ENCODE data around the gene PLEKHH2.

PLEKHH2 gene

DNA sequence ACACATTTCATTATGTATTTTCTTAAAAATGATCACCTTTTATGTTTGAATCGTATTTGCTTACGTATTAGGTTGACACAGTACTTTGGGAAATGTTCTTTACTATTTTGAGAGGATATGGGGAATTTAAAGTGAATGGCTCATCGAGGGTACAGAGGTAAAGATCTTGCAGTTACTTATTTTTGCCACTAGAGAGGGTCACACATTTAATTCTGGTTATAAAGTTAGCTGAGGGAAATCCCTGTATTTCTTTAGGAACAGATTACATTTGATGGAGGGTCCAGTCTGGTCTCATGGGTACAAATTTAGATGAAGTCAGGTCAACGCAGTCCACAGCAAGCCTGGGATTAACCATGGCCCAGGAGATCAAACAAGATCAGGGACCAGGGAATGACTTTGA lies 161.2 kb downstream of the PLEKHH2 start:
- Histone ChIP-seq H3K9ac (ENCODE audit: low read length) (no peak overlapping the region), H3K27me3 (ENCODE audit: control insufficient read depth in 1 of 2, insufficient read depth in 2 of 2, low read length in 2 of 2) (no peaks in the 10 kb centered on the region), H3K9me3 (ENCODE audit: low read length) (no peaks in the 10 kb centered on the region), H3K27ac (ENCODE audit: low read depth, low read length) (no peak overlapping the region), H3K4me3 (ENCODE audit: low read depth in 1 of 2, low read length in 2 of 2) (no peak overlapping the region), H3K36me3 (ENCODE audit: insufficient read depth, low read length) (peaks cover 18% of the 10 kb centered on the region), H3K4me1 (ENCODE audit: insufficient read depth, low read length) (no peaks in the 10 kb centered on the region)

DNA sequence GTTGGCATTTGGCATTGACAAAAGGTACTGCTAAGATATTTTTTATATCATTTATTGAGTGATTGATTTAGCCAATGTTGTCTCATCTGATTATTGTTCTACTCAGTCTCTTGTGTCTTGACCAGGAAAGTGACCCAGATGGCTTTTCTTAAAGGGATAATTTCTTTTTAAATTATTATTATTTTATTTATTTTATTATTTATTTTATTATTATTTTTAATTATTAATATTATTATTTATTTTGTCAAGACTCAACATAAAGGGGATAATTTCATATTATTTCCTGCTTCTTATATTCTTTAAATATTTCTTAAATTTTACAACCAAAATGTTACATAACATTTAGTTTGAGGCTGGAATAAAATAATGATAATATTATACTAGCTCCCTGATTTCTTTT lies 163.8 kb downstream of the PLEKHH2 start:
- Histone ChIP-seq H3K27ac (ENCODE audit: low read depth, low read length) (no peak overlapping the region), H3K9ac (ENCODE audit: low read length) (no peak overlapping the region), H3K4me3 (ENCODE audit: low read depth in 1 of 2, low read length in 2 of 2) (no peak overlapping the region), H3K27me3 (ENCODE audit: control insufficient read depth in 1 of 2, insufficient read depth in 2 of 2, low read length in 2 of 2) (no peaks in the 10 kb centered on the region), H3K36me3 (ENCODE audit: insufficient read depth, low read length) (peaks cover 20% of the 10 kb centered on the region), H3K9me3 (ENCODE audit: low read length) (no peaks in the 10 kb centered on the region), H3K4me1 (ENCODE audit: insufficient read depth, low read length) (no peaks in the 10 kb centered on the region)

DNA sequence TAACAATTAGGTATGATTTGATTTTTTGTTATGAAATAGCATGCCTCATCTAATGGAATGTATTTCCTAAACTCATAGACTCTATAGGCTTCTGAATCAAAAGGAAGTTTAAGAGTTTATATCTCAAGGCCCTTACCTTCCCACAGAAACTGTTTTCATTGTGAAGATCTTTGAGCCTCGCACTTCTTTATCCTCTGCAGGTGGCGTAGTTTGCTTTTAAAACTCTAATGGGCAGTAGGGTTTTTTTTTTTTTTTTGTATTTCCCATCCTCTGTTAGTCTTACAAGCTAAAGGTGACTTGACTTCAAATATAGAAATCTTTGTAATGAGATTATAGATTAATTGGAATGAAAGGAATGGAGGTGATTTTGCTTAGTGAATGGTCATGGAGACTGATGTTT lies 165.1 kb downstream of the PLEKHH2 start:
- H3K4me1 ChIP-seq (ENCODE audit: insufficient read depth, low read length): no peaks in the 10 kb centered on the region
- no peak overlapping the region for H3K4me3 ChIP-seq (ENCODE audit: low read depth in 1 of 2, low read length in 2 of 2)
- H3K9ac ChIP-seq (ENCODE audit: low read length): no peak overlapping the region

DNA sequence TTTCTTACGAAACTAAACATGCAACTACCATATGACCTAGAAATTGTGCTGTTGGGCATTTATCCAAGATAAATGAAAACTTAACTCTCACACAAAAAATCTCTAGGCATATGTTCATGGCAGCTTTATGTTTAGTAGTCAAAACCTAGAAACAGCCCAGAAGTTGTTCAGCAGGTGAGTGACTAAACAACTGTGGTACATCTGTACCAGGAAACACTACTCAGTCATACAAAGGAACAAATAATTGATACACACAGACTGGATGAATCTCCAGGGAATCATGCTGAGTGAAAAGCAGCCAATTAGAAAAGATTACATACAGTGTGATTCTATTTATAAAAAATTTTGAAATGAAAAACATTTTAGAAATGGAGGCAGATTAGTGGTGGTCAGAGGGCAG lies 166.1 kb downstream of the PLEKHH2 start:
- Histone ChIP-seq H3K36me3 (ENCODE audit: insufficient read depth, low read length) (peaks cover 13% of the 10 kb centered on the region), H3K27me3 (ENCODE audit: control insufficient read depth in 1 of 2, insufficient read depth in 2 of 2, low read length in 2 of 2) (no peaks in the 10 kb centered on the region), H3K27ac (ENCODE audit: low read depth, low read length) (no peak overlapping the region), H3K4me1 (ENCODE audit: insufficient read depth, low read length) (no peaks in the 10 kb centered on the region), H3K9ac (ENCODE audit: low read length) (no peak overlapping the region), H3K9me3 (ENCODE audit: low read length) (no peaks in the 10 kb centered on the region), H3K4me3 (ENCODE audit: low read depth in 1 of 2, low read length in 2 of 2) (no peak overlapping the region)

More for the DNA sequence above, 165.1 kb downstream of the PLEKHH2 start:
- H3K36me3 ChIP-seq (ENCODE audit: insufficient read depth, low read length): peaks cover 13% of the 10 kb centered on the region
- H3K27ac ChIP-seq (ENCODE audit: low read depth, low read length): no peak overlapping the region
- H3K27me3 ChIP-seq (ENCODE audit: control insufficient read depth in 1 of 2, insufficient read depth in 2 of 2, low read length in 2 of 2): no peaks in the 10 kb centered on the region
- no peaks in the 10 kb centered on the region for H3K9me3 ChIP-seq (ENCODE audit: low read length)

DNA sequence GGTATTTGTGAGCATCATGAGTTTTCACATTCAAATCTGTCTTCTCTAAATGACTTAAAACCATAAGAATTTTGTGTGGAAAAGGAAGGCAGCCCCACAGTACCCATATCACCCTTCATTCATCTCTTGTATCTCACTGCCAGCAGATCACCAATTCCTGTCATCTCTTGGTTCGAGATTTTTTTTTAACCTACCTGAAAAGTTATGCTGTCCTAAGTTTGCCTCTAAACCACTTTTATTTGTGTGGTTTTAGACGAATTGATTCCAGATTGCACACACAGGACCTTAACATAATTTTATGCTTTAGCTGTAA lies 169.6 kb downstream of the PLEKHH2 start:
- H3K9me3 ChIP-seq (ENCODE audit: low read length): no peaks in the 10 kb centered on the region
- peaks cover 13% of the 10 kb centered on the region for H3K36me3 ChIP-seq (ENCODE audit: insufficient read depth, low read length)
- H3K4me3 ChIP-seq (ENCODE audit: low read depth in 1 of 2, low read length in 2 of 2): no peak overlapping the region
- no peaks in the 10 kb centered on the region for H3K27me3 ChIP-seq (ENCODE audit: control insufficient read depth in 1 of 2, insufficient read depth in 2 of 2, low read length in 2 of 2)
- H3K4me1 ChIP-seq (ENCODE audit: insufficient read depth, low read length): no peaks in the 10 kb centered on the region
- no peak overlapping the region for H3K9ac ChIP-seq (ENCODE audit: low read length)
- H3K27ac ChIP-seq (ENCODE audit: low read depth, low read length): no peak overlapping the region

DNA sequence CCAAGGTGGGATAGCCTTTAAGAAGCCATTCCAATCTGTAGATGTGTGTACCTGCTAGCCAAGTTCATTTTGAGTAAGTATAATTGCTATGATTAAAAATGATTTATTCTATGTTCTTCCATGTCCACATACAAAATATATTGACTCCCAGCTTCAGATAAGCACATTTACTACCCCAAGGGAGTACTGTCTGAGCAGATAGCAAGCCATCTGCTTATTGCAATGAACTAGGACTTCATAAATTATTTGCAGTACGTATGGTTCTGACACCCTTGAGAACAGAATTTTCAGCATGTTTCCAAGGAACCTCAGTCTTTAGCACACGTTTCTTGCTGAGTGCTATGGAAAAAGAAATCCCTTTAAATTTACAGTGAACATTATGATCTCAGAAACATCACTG lies 173.4 kb downstream of the PLEKHH2 start:
- no peak overlapping the region for H3K9ac ChIP-seq (ENCODE audit: low read length)
- H3K27me3 ChIP-seq (ENCODE audit: control insufficient read depth in 1 of 2, insufficient read depth in 2 of 2, low read length in 2 of 2): no peaks in the 10 kb centered on the region
- H3K4me1 ChIP-seq (ENCODE audit: insufficient read depth, low read length): no peaks in the 10 kb centered on the region
- peaks cover 2% of the 10 kb centered on the region for H3K36me3 ChIP-seq (ENCODE audit: insufficient read depth, low read length)
- no peaks in the 10 kb centered on the region for H3K9me3 ChIP-seq (ENCODE audit: low read length)
- no peak overlapping the region for H3K27ac ChIP-seq (ENCODE audit: low read depth, low read length)
- H3K4me3 ChIP-seq (ENCODE audit: low read depth in 1 of 2, low read length in 2 of 2): no peak overlapping the region

DNA sequence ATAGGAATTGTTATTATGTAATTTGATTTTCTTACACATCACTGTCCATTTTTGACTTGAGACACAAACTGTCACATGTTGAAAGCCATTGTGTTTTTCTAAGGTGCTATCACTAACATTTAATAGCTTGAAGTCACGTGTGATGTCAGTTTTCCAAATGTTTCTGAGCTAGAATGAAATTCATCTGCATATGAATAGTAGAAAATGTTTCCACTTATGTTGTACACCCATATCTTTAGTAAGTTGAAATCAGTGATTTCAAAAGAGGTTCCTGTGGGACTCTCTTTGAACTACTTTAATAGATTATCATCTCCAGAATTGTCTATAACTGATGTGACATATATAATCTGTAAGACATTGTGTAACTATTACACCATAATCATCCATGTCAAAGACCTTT lies 173.8 kb downstream of the PLEKHH2 start:
- H3K27ac ChIP-seq (ENCODE audit: low read depth, low read length): no peak overlapping the region
- no peaks in the 10 kb centered on the region for H3K36me3 ChIP-seq (ENCODE audit: insufficient read depth, low read length)
- no peak overlapping the region for H3K4me3 ChIP-seq (ENCODE audit: low read depth in 1 of 2, low read length in 2 of 2)
- no peaks in the 10 kb centered on the region for H3K27me3 ChIP-seq (ENCODE audit: control insufficient read depth in 1 of 2, insufficient read depth in 2 of 2, low read length in 2 of 2)
- no peaks in the 10 kb centered on the region for H3K9me3 ChIP-seq (ENCODE audit: low read length)
- no peak overlapping the region for H3K9ac ChIP-seq (ENCODE audit: low read length)
- no peaks in the 10 kb centered on the region for H3K4me1 ChIP-seq (ENCODE audit: insufficient read depth, low read length)

DNA sequence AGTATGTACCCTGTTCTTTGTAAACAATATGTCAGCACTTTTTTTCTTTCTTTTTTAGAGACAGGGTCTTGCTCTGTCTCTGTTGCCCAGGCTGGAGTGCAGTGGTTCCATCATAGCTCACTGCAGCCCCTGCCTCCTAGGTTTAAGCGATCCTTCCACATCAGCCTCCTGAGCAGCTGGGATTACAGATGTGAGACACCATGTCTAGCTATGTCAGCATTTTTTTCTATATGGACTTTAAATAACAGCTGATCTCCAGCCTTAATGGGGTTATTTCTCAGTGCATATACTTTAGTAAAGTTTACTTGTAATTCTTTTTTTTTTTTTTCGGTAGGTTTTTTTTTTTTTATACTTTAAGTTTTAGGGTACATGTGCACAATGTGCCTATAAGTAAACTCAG lies 174.9 kb downstream of the PLEKHH2 start:
- no peak overlapping the region for H3K27ac ChIP-seq (ENCODE audit: low read depth, low read length)
- H3K4me3 ChIP-seq (ENCODE audit: low read depth in 1 of 2, low read length in 2 of 2): no peak overlapping the region
- no peaks in the 10 kb centered on the region for H3K4me1 ChIP-seq (ENCODE audit: insufficient read depth, low read length)

DNA sequence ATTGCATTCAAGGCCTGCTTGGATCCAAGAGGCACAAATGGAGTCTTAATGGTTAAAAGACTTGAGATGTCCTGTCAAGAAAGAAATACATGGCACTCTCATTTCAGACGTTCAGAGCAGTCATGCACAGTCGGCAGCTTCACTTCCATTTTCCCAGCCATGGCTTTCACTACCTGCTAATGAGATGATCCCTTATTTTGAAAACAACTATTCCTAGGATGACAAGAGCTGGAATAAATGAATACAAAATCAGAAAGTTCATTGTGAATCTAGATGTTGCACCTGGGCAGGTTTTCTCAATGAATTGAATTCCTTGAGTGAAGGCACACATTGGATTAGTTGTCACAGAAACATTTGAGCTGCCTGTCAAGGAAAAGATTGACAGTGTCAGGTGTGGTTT lies 175.9 kb downstream of the PLEKHH2 start:
- no peaks in the 10 kb centered on the region for H3K27me3 ChIP-seq (ENCODE audit: control insufficient read depth in 1 of 2, insufficient read depth in 2 of 2, low read length in 2 of 2)
- no peaks in the 10 kb centered on the region for H3K36me3 ChIP-seq (ENCODE audit: insufficient read depth, low read length)
- H3K27ac ChIP-seq (ENCODE audit: low read depth, low read length): no peak overlapping the region
- no peak overlapping the region for H3K4me3 ChIP-seq (ENCODE audit: low read depth in 1 of 2, low read length in 2 of 2)
- no peaks in the 10 kb centered on the region for H3K4me1 ChIP-seq (ENCODE audit: insufficient read depth, low read length)
- H3K9me3 ChIP-seq (ENCODE audit: low read length): no peaks in the 10 kb centered on the region
- no peak overlapping the region for H3K9ac ChIP-seq (ENCODE audit: low read length)

More for the DNA sequence above, 174.9 kb downstream of the PLEKHH2 start:
- H3K9ac ChIP-seq (ENCODE audit: low read length): no peak overlapping the region
- H3K36me3 ChIP-seq (ENCODE audit: insufficient read depth, low read length): no peaks in the 10 kb centered on the region
- no peaks in the 10 kb centered on the region for H3K9me3 ChIP-seq (ENCODE audit: low read length)
- H3K27me3 ChIP-seq (ENCODE audit: control insufficient read depth in 1 of 2, insufficient read depth in 2 of 2, low read length in 2 of 2): no peaks in the 10 kb centered on the region

DNA sequence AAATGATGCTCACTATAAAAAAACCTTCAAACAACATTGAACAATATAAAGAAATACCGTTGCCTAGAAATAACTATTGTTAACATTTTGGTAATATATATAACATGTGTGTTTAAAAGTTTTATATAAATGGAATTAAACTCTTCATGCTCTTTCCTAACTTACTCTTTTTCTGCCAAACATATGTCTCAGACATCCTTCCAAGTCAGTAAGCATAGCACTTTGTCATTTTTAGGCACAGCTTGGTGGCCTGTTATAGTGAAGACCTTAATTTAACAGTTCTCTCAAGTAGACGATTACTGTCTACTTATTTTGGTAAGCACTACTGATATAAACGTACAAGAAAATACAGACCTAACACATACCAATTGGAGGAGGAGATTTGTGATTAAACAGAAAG lies 177.7 kb downstream of the PLEKHH2 start:
- no peak overlapping the region for H3K27ac ChIP-seq (ENCODE audit: low read depth, low read length)
- no peak overlapping the region for H3K4me3 ChIP-seq (ENCODE audit: low read depth in 1 of 2, low read length in 2 of 2)
- H3K36me3 ChIP-seq (ENCODE audit: insufficient read depth, low read length): no peaks in the 10 kb centered on the region
- H3K4me1 ChIP-seq (ENCODE audit: insufficient read depth, low read length): no peaks in the 10 kb centered on the region
- no peaks in the 10 kb centered on the region for H3K9me3 ChIP-seq (ENCODE audit: low read length)
- H3K9ac ChIP-seq (ENCODE audit: low read length): no peak overlapping the region
- H3K27me3 ChIP-seq (ENCODE audit: control insufficient read depth in 1 of 2, insufficient read depth in 2 of 2, low read length in 2 of 2): no peaks in the 10 kb centered on the region
